Large intestine (tissue), 3 donors: ENCODE measurements around the gene UROC1. TPM values are rescaled to one million over a fixed set of nuclear protein-coding genes. Genes with fewer than 3 reads are reported as not detected.

Source experiments
- DNase-seq, 2 donors: peaks; one replicate each; pipeline versions ENCODE4 v3.0.0 to v3.0.0-alpha.2; 2013
- H3K27ac ChIP-seq: one replicate; pipeline ENCODE4 v1.5.1; 2013; ENCODE audit warnings: low read length
- H3K27me3 ChIP-seq: 2 replicates; pipeline ENCODE4 v1.6.1; 2013; ENCODE audit warnings: low read length; ENCODE audit not compliant: control insufficient read depth, insufficient read depth
- H3K36me3 ChIP-seq: 2 replicates; pipeline ENCODE4 v1.6.1; 2013; ENCODE audit warnings: low read length; ENCODE audit not compliant: control insufficient read depth, insufficient read depth
- H3K4me1 ChIP-seq: one replicate; pipeline ENCODE4 v1.6.1; 2013; ENCODE audit warnings: low read length; ENCODE audit not compliant: control insufficient read depth, insufficient read depth
- H3K4me3 ChIP-seq: one replicate; pipeline ENCODE4 v1.5.1; 2013; ENCODE audit warnings: low read length
- H3K9me3 ChIP-seq: one replicate; pipeline ENCODE4 v1.6.1; 2013; ENCODE audit warnings: mild to moderate bottlenecking, low read depth, low read length, moderate library complexity; ENCODE audit not compliant: control insufficient read depth
- WGBS: methylation state at CpG from one replicate; pipeline ENCODE4 v1.1.5; 2013; ENCODE audit warnings: low lambda C conversion rate; ENCODE audit not compliant: insufficient coverage; 5-methylcytosine and 5-hydroxymethylcytosine counted together
- polyA plus RNA-seq: library from polyadenylated mRNA; unstranded; fragments of 120-200 nt; gene quantifications from one replicate; pipeline ENCODE4 v1.2.1, GENCODE V29; 2013

Gene UROC1
- polyA plus RNA-seq, 1 donor = 0.06 TPM

DNA sequence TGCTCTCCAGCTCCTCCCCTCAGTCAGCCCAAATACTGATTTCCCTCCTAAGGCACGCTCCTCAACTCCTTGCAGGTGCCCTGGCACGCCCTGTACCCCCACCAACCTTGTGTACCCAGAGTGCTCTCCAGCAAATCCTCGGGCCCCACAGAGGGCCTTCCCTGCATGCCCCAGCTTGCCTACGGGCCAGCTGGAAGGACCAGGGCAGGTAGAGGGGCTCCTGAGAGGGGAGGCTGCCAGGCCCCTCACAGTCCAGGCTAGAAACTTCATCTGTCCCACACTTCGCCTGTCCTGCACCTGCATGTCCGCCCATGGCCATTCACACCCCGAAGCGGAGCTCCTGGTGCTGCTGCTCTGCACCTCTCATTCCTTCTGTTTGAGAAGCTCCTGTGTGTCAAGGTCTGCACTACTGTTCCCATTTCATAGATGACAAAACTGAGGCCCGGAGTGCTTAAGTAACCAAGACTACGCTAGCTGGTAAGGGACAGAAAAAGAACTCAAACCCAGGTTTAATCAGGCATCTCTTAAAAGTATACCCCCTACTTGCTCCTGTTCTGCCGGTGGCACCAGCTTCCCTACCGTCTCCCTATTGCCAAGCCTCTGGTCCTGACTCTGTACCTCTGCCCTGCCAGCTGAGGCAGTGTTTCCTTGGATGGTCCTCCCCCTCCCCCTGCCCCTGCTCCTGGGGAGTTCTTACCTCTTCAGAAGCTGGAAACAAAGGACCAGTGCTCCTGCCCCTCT is 77.4 kb downstream of the UROC1 start:
- H3K4me3 ChIP-seq = no peak overlapping the region
- H3K27me3 ChIP-seq = no peaks in the 10 kb centered on the region
- DNase-seq = no peak
- H3K4me1 ChIP-seq = no peaks in the 10 kb centered on the region
- no peaks in the 10 kb centered on the region for H3K9me3 ChIP-seq
- H3K36me3 ChIP-seq = peaks cover 65% of the 10 kb centered on the region
- 100% methylated on average over 2 of the region's 12 CpGs for WGBS
- no peak overlapping the region for H3K27ac ChIP-seq

DNA sequence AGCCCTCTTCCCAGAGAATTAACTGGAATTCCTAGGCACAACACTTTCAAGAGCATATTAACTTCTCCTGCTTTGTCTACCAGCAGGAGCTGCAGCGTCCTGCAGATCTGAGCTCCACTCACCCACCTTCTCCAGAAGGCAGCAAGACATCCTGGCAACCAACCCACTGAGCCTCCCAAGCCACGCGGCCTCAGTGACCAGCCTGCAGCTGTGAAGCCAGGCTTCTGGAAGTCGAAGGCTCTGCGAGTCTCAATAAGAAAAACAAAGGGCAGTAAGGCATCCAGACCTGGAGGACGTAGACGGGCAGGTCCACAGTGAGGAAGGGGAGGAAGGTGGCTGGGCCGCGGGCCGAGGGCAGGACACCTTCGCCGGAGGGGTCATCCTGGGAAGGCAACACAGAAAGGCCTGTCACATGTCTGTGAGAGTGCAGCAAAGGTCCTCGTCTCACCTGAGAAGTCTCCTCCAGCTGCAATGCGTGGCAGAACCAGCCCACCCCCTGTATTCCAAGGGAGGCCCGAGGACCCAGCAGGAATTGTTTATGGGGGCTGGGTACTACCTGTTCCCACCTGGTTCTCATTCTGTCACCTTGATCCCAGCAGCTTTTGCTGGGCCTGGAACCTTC is 78.1 kb downstream of the UROC1 start:
- no CpG with 5 or more reads among the region's 15 CpGs for WGBS
- no peak overlapping the region for H3K27ac ChIP-seq
- no peaks in the 10 kb centered on the region for H3K27me3 ChIP-seq
- H3K36me3 ChIP-seq = peaks cover 66% of the 10 kb centered on the region
- no peak overlapping the region for H3K4me3 ChIP-seq
- DNase-seq = no peak
- no peaks in the 10 kb centered on the region for H3K4me1 ChIP-seq
- no peaks in the 10 kb centered on the region for H3K9me3 ChIP-seq

- Histone ChIP-seq H3K27me3 (no peaks in the 10 kb centered on the region), H3K36me3 (peaks cover 66% of the 10 kb centered on the region), H3K4me1 (no peaks in the 10 kb centered on the region), H3K27ac (no peak overlapping the region), H3K9me3 (no peaks in the 10 kb centered on the region), H3K4me3 (no peak overlapping the region)
- DNase-seq = no peak
- WGBS = 98% methylated on average over 5 of the region's 10 CpGs
These were observed 78.8 kb downstream of the UROC1 start for GRCh38 chr3:126438746-126439145.

DNA sequence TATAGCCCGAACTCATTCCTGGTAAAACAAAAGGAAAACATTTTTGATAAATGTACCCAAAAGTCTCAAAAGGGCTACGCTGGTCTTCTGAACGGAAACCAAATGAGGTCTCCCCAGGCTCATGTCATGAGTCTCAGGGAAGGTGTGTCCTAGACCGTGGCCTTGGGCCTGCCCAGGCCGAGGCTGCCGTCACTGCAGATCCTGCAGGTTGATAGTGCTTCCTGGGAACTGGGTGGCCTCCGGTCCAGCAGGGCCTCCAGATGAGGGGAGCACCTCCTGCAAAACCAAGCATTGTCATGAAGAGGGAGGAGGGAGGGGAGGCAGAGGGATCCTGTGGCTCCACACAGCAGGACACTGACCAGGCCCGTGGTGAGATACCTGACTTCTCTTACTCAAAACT is 79.4 kb downstream of the UROC1 start:
- no CpG with 5 or more reads among the region's 8 CpGs for WGBS
- Histone ChIP-seq H3K4me1 (no peaks in the 10 kb centered on the region), H3K4me3 (no peak overlapping the region), H3K27ac (no peak overlapping the region), H3K36me3 (peaks cover 65% of the 10 kb centered on the region), H3K9me3 (no peaks in the 10 kb centered on the region), H3K27me3 (no peaks in the 10 kb centered on the region)
- no peak for DNase-seq

- no peak for DNase-seq
- Histone ChIP-seq H3K4me1 (no peaks in the 10 kb centered on the region), H3K9me3 (no peaks in the 10 kb centered on the region), H3K27ac (no peak overlapping the region), H3K27me3 (no peaks in the 10 kb centered on the region), H3K36me3 (peaks cover 57% of the 10 kb centered on the region), H3K4me3 (no peak overlapping the region)
- WGBS = 91% methylated on average over 4 of the region's 18 CpGs
These were observed 80.5 kb downstream of the UROC1 start for GRCh38 chr3:126436826-126437717.

GRCh38 chr3:126435456-126436315 is 81.9 kb downstream of the UROC1 start:
- Histone ChIP-seq H3K27ac (no peak overlapping the region), H3K36me3 (peaks cover 45% of the 10 kb centered on the region), H3K4me1 (no peaks in the 10 kb centered on the region), H3K27me3 (no peaks in the 10 kb centered on the region), H3K9me3 (no peaks in the 10 kb centered on the region), H3K4me3 (no peak overlapping the region)
- no peak for DNase-seq
- no CpG with 5 or more reads among the region's 14 CpGs for WGBS

- peaks cover 4% of the 10 kb centered on the region for H3K9me3 ChIP-seq
- H3K27ac ChIP-seq = no peak overlapping the region
- no CpG with 5 or more reads among the region's 8 CpGs for WGBS
- no peak for DNase-seq
- no peaks in the 10 kb centered on the region for H3K4me1 ChIP-seq
- no peaks in the 10 kb centered on the region for H3K27me3 ChIP-seq
- peaks cover 41% of the 10 kb centered on the region for H3K36me3 ChIP-seq
- H3K4me3 ChIP-seq = no peak overlapping the region
These were observed 82.6 kb downstream of the UROC1 start for GRCh38 chr3:126434931-126435411.

GRCh38 chr3:126434264-126434590 is 83.3 kb downstream of the UROC1 start:
- H3K9me3 ChIP-seq = peaks cover 4% of the 10 kb centered on the region
- no peak for DNase-seq
- peaks cover 34% of the 10 kb centered on the region for H3K36me3 ChIP-seq
- no peak overlapping the region for H3K4me3 ChIP-seq
- H3K27ac ChIP-seq = no peak overlapping the region
- no peaks in the 10 kb centered on the region for H3K27me3 ChIP-seq
- H3K4me1 ChIP-seq = no peaks in the 10 kb centered on the region
- no CpG with 5 or more reads among the region's 6 CpGs for WGBS

- no peak for DNase-seq
- no peak overlapping the region for H3K27ac ChIP-seq
- no peaks in the 10 kb centered on the region for H3K4me1 ChIP-seq
- peaks cover 4% of the 10 kb centered on the region for H3K9me3 ChIP-seq
- H3K4me3 ChIP-seq = no peak overlapping the region
- H3K27me3 ChIP-seq = no peaks in the 10 kb centered on the region
- peaks cover 30% of the 10 kb centered on the region for H3K36me3 ChIP-seq
- 80% methylated on average over 1 of the region's 13 CpGs for WGBS
These were observed 83.9 kb downstream of the UROC1 start for GRCh38 chr3:126433496-126434263.
